K562 (cell line): ENCODE data around the gene CCDC187.

Experiments
- CBFA2T3 ChIP-seq: fragments of 450-650 bp; IDR thresholded peaks from 2 replicates; pipeline ENCODE4 v1.6.1; 2017
- KDM4B ChIP-seq, 2 experiments: fragments of 450-650 bp in 1 of 2; sonication (generic) in 1 of 2; IDR thresholded peaks; 2 replicates each; pipeline ENCODE4 v1.6.1; 2016 to 2017; ENCODE audit warnings: borderline replicate concordance in 2 of 2, antibody characterized with exemption in 1 of 2, low read depth in 1 of 2, mild to moderate bottlenecking in 1 of 2
- KLF1 ChIP-seq: fragments of 450-650 bp; IDR thresholded peaks from 2 replicates; pipeline ENCODE4 v1.6.1; 2016; ENCODE audit warnings: missing genetic modification characterization, missing compliant biosample characterization
- POLR2A ChIP-seq: fragments of 450-650 bp; conservative IDR thresholded peaks from 2 replicates; pipeline ENCODE4 v1.6.1; 2016
- POLR2AphosphoS5 ChIP-seq: IDR thresholded peaks from 2 replicates; pipeline ENCODE4 v1.6.1; 2011; ENCODE audit warnings: mild to moderate bottlenecking, low read depth, low read length, moderate library complexity; ENCODE audit not compliant: control insufficient read depth, insufficient read depth
- RFX5 ChIP-seq: IDR thresholded peaks from 2 replicates; pipeline ENCODE4 v1.6.1; 2011; ENCODE audit warnings: low read depth, mild to moderate bottlenecking, improper control_type of control experiment, low read length
- ZNF274 ChIP-seq: IDR thresholded peaks from 2 replicates; pipeline ENCODE4 v1.6.1; 2011; ENCODE audit warnings: low read depth, mild to moderate bottlenecking, low read length, moderate library complexity, borderline replicate concordance
- TF ChIP-seq, protein P1 (sequence below), 2 experiments: fragments of 450-650 bp in 1 of 2; IDR thresholded peaks; 2 replicates each; pipeline ENCODE4 v1.6.1; 2011 to 2017; ENCODE audit warnings: low read depth in 2 of 2, antibody characterized with exemption in 1 of 2, borderline replicate concordance in 1 of 2, low read length in 1 of 2, mild to moderate bottlenecking in 1 of 2, mixed read lengths in 1 of 2; ENCODE audit not compliant: control insufficient read depth in 1 of 2

DNA sequence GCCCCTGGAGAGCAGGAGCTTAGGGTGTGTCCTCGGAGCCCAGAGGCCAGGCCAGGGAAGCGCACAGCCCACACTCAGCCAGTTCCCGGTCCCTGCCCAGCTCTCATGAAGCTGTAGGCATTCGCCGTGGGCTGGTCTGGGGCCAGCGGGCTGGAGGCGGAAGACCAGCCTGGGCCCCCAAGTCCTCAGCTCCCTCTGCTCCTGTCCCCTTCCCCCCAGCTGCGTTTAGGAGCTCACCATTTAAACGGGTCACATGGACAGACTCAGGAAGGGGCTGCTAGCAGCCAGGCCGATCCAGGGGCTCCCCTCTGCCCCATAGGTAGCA lies 42.2 kb upstream of the CCDC187 start:
- TF ChIP-seq POLR2A: no peak
- TF ChIP-seq KLF1 (tag): no peak
- no peak for TF ChIP-seq RFX5
- TF ChIP-seq KDM4B (IDR thresholded peaks at IDR 0.05; ENCODE audit: borderline replicate concordance in 2 of 2, low read depth in 1 of 2): no peak
- TF ChIP-seq ZNF274: no peak
- no peak for TF ChIP-seq POLR2AphosphoS5
- TF ChIP-seq, protein P1, sequence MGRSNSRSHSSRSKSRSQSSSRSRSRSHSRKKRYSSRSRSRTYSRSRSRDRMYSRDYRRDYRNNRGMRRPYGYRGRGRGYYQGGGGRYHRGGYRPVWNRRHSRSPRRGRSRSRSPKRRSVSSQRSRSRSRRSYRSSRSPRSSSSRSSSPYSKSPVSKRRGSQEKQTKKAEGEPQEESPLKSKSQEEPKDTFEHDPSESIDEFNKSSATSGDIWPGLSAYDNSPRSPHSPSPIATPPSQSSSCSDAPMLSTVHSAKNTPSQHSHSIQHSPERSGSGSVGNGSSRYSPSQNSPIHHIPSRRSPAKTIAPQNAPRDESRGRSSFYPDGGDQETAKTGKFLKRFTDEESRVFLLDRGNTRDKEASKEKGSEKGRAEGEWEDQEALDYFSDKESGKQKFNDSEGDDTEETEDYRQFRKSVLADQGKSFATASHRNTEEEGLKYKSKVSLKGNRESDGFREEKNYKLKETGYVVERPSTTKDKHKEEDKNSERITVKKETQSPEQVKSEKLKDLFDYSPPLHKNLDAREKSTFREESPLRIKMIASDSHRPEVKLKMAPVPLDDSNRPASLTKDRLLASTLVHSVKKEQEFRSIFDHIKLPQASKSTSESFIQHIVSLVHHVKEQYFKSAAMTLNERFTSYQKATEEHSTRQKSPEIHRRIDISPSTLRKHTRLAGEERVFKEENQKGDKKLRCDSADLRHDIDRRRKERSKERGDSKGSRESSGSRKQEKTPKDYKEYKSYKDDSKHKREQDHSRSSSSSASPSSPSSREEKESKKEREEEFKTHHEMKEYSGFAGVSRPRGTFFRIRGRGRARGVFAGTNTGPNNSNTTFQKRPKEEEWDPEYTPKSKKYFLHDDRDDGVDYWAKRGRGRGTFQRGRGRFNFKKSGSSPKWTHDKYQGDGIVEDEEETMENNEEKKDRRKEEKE (IDR thresholded peaks at IDR 0.05; ENCODE audit: borderline replicate concordance in 1 of 2, control insufficient read depth in 1 of 2, low read depth in 2 of 2, low read length in 1 of 2): no peak
- no peak for TF ChIP-seq CBFA2T3
